Measurements from ENCODE around the gene XRCC1. TPM values are rescaled to one million over a fixed set of nuclear protein-coding genes. Genes with fewer than 3 reads are reported as not detected.
A peak's percentile ranks its signal among the peaks of the same experiment; 100 is the strongest.

XRCC1 gene
- total RNA-seq, 1 experiment from 2014 or later, result 37.4 TPM

DNA sequence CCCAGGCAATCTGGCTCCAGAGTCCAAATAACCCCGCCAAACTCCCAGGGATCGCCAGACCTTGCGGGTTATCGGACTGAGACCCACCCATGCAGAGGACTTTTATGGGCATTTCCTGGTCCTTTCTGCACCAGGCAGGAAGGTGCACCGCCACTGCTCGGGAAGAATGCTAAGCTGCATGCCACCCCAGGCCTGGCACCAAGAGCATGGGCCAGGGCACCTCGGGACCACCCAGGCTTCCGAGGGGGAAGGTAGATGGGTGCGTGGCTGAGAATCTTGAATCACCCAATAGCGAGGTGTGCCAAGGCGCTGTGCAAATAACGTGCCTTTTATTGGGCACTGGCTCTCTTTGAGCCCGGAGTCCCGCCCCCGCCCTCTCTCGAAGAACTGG, 42.8 kb downstream of the XRCC1 start:
- TF ChIP-seq CBX3 (IDR thresholded peaks at IDR 0.05; ENCODE audit: low read depth) (no peak), SRF (IDR thresholded peaks at IDR 0.05; ENCODE audit: low read depth) (peak; percentile 95), POLR2AphosphoS5 (IDR thresholded peaks at IDR 0.05; ENCODE audit: low read depth, low read length) (peak; percentile 22)
- no TSS peak for BruUV-seq (replicated peaks)
- Histone ChIP-seq H3K27me3 (ENCODE audit: insufficient read depth, low read length) (no peaks in the 10 kb centered on the region), H4K20me1 (ENCODE audit: insufficient read depth) (no peaks in the 10 kb centered on the region), H3K9me3 (ENCODE audit: control insufficient read depth in 1 of 2, insufficient read depth in 1 of 2, low read depth in 1 of 2, low read length in 2 of 2) (no peaks in the 10 kb centered on the region), H3K79me2 (ENCODE audit: insufficient read depth, low read length) (no peaks in the 10 kb centered on the region), H3K9me2 (ENCODE audit: insufficient read depth) (no peaks in the 10 kb centered on the region), H3K36me3 (ENCODE audit: control insufficient read depth in 1 of 2, insufficient read depth in 2 of 2, low read length in 2 of 2) (no peaks in the 10 kb centered on the region; a peak in 1 of 4 replicates), H3K9ac (ENCODE audit: low read length) (peak overlapping the region; percentile 74), H3K4me3 (replicated peaks in 1 of 2; ENCODE audit: low read depth in 1 of 2, low read length in 2 of 2) (peak overlapping the region; percentile 62 to 70), H3K4me2 (ENCODE audit: low read length) (peak overlapping the region; percentile 100), H3K27ac (ENCODE audit: low read depth, low read length) (peak overlapping the region; percentile 95), H3K4me1 (ENCODE audit: control insufficient read depth in 1 of 2, insufficient read depth in 2 of 2, low read length in 2 of 2) (peaks cover 27 to 56% of the 10 kb centered on the region in 2 experiments), H2AFZ (ENCODE audit: low read depth, low read length, poor library complexity, severe bottlenecking) (peak overlapping the region; percentile 83)
- peak; percentile 65 for DNase-seq (ENCODE audit: low read depth, low spot score)
- intact Hi-C loops (cut with micrococcal nuclease), result loop anchor here (10.0 kb wide), 1 partner anchor 132 kb away; no protein-coding TSS in a partner anchor
- ATAC-seq, result peak; percentile 44
- POLR2A ChIA-PET, result interaction anchor here (0.6 to 1.4 kb wide), 5 partner anchors 12 to 107 kb away, joined by 3 to 5 read pairs (median 3); no protein-coding TSS in a partner anchor
- CTCF ChIA-PET, result interaction anchor here (0.8 to 3.2 kb wide), 10 partner anchors 12 to 179 kb away, joined by 3 to 18 read pairs (median 4); partner anchors contain the start of genes IRGQ and ZNF576
- RAD21 ChIA-PET (ENCODE audit: low non-redundant PET in 1 of 2, low total read pairs in 2 of 2, uncharacterized antibody in 2 of 2, unreplicated experiment in 2 of 2), result interaction anchor here in 1 of 2 experiments (1.2 kb wide), 1 partner anchor 13 kb away, joined by 3 read pairs; no protein-coding TSS in a partner anchor

DNA sequence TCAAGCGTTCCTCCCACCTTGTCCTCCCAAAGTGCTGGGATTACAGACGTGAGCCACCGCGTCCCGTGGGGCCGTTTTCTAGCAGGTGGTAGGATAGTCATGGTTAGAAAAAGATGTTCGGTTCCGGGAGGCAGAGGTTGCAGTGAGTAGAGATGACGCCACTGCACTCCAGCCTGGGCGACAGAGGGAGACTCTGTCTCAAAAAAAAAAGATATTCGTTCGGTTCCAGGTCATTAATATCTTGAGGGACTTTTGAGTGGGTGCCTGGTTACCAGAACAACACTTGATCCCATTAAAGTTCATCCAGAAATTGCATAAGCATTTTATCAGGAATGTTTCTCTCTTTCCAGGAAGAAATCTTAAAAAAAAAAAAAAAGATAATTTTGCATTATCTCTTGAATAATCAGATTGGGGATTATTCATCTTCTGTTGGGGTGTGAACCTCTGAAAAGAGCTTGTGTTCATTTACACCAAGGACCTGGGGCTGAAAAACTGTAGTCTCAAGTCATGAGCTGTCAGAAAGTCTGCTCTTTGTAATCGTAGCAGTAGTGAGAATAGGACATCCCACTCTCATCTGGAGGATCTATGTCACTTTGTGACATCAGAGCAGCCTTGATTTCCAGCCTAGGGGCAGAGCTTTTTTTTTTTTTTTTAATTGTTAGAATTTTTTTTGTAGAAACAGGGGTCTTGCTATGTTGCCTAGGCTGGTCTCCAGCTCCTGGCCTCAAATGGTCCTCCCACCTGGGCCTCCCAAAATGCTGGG, 47.3 kb downstream of the XRCC1 start:
- ATAC-seq, result no peak

More for the DNA sequence above, 47.3 kb downstream of the XRCC1 start:
- Histone ChIP-seq H3K4me1 (ENCODE audit: control insufficient read depth in 1 of 2, insufficient read depth in 2 of 2, low read length in 2 of 2) (peaks cover 44 to 76% of the 10 kb centered on the region in 2 experiments), H3K27ac (ENCODE audit: low read depth, low read length) (no peak overlapping the region), H3K79me2 (ENCODE audit: insufficient read depth, low read length) (peaks cover 35% of the 10 kb centered on the region), H2AFZ (ENCODE audit: low read depth, low read length, poor library complexity, severe bottlenecking) (no peak overlapping the region), H3K27me3 (ENCODE audit: insufficient read depth, low read length) (no peaks in the 10 kb centered on the region), H3K9me3 (ENCODE audit: control insufficient read depth in 1 of 2, insufficient read depth in 1 of 2, low read depth in 1 of 2, low read length in 2 of 2) (no peaks in the 10 kb centered on the region), H3K9me2 (ENCODE audit: insufficient read depth) (no peaks in the 10 kb centered on the region), H3K36me3 (ENCODE audit: control insufficient read depth in 1 of 2, insufficient read depth in 2 of 2, low read length in 2 of 2) (no peaks in the 10 kb centered on the region; a peak in 1 of 4 replicates), H3K4me3 (replicated peaks in 1 of 2; ENCODE audit: low read depth in 1 of 2, low read length in 2 of 2) (no peak overlapping the region), H3K9ac (ENCODE audit: low read length) (no peak overlapping the region), H3K4me2 (ENCODE audit: low read length) (peak overlapping the region; percentile 43), H4K20me1 (ENCODE audit: insufficient read depth) (no peaks in the 10 kb centered on the region)
- DNase-seq (ENCODE audit: low read depth, low spot score), result no peak
- CTCF ChIA-PET, result interaction anchor here (1.5 to 2.7 kb wide), 3 partner anchors 8 to 81 kb away, joined by 5 to 12 read pairs (median 9); no protein-coding TSS in a partner anchor
- no peak for TF ChIP-seq SRF (IDR thresholded peaks at IDR 0.05; ENCODE audit: low read depth)
- TF ChIP-seq ZNF274 (IDR thresholded peaks at IDR 0.05; ENCODE audit: low read depth, low read length), result no peak
- no peak for TF ChIP-seq JUND (IDR thresholded peaks at IDR 0.05)
- TF ChIP-seq ELF1 (IDR thresholded peaks at IDR 0.05; ENCODE audit: borderline replicate concordance, low read depth), result no peak
- no peak for TF ChIP-seq YY1 (IDR thresholded peaks at IDR 0.05; ENCODE audit: extremely low read depth, insufficient replicate concordance, low read depth, low read length)
- TF ChIP-seq CBX3 (IDR thresholded peaks at IDR 0.05; ENCODE audit: low read depth), result no peak
- TF ChIP-seq EZH2 (IDR thresholded peaks at IDR 0.05), result no peak
- no TSS peak for BruUV-seq (replicated peaks)
- intact Hi-C loops (cut with micrococcal nuclease), result loop anchor here (2.0 kb wide), 1 partner anchor 69 kb away; the partner anchor contains the start of genes IRGQ and ZNF576
- POLR2A ChIA-PET, result interaction anchor here (0.6 to 1.6 kb wide), 5 partner anchors 8 to 237 kb away, joined by 3 read pairs; partner anchors contain the start of gene PHLDB3
- RAD21 ChIA-PET (ENCODE audit: low non-redundant PET in 1 of 2, low total read pairs in 2 of 2, uncharacterized antibody in 2 of 2, unreplicated experiment in 2 of 2), result interaction anchor here in 1 of 2 experiments (0.6 kb wide), 1 partner anchor 159 kb away, joined by 4 read pairs; no protein-coding TSS in a partner anchor

Data from HCT116 (cell line).